SK-N-SH (cell line): Measurements from ENCODE around the gene SLC6A11. TPM values are rescaled to one million over a fixed set of nuclear protein-coding genes. Genes with fewer than 3 reads are reported as not detected.

ENCODE experiments used
- CTCF ChIA-PET: fragments of 300-600, 350-600 bp; formaldehyde crosslinking; extraction: SDS; loops from one replicate; lab custom pipeline; 2021; lab: Yijun Ruan, JAX
- POLR2A ChIA-PET: fragments of 350-600 bp; sonication (Branson Sonifier 250); formaldehyde crosslinking; extraction: SDS; loops from one replicate; lab custom pipeline; 2020; ENCODE audit warnings: antibody characterized with exemption, inconsistent platforms; lab: Yijun Ruan, JAX
- DNase-seq: peaks from one replicate; pipeline ENCODE4 v3.0.0; 2012
- H2AFZ ChIP-seq: fragments of 200-600 bp; sonication (generic); 2 replicates; pipeline ENCODE4 v1.8.1; 2016; ENCODE audit warnings: antibody characterized with exemption, mild to moderate bottlenecking, low read depth
- H3F3A ChIP-seq: fragments of 200-600 bp; sonication (generic); replicated peaks from 2 replicates; pipeline ENCODE3; 2016; ENCODE audit warnings: antibody characterized with exemption, mild to moderate bottlenecking; ENCODE audit not compliant: insufficient read depth
- H3K27ac ChIP-seq, 2 experiments: fragments of 200-500 bp in 1 of 2; fragments of 200-600 bp in 1 of 2; sonication (Bioruptor generic) in 1 of 2; sonication (generic), shearing (Covaris generic) in 1 of 2; 2 replicates each; pipeline versions ENCODE4 v1.5.1 to v1.6.1; 2014 to 2016; ENCODE audit warnings: low read depth in 2 of 2, inconsistent platforms in 1 of 2, low read length in 1 of 2, mild to moderate bottlenecking in 1 of 2, mixed read lengths in 1 of 2
- H3K27me3 ChIP-seq: fragments of 200-600 bp; sonication (generic), shearing (Covaris generic); 2 replicates; pipeline ENCODE4 v1.6.1; 2016; ENCODE audit warnings: mixed run types; ENCODE audit not compliant: insufficient read depth
- H3K36me3 ChIP-seq, 2 experiments: fragments of 200-500 bp in 1 of 2; fragments of 200-600 bp in 1 of 2; sonication (Bioruptor generic) in 1 of 2; sonication (generic) in 1 of 2; replicated peaks in 1 of 2; 2 replicates each; pipeline versions ENCODE3 to v1.5.1; 2014 to 2016; ENCODE audit warnings: low read length in 1 of 2, mild to moderate bottlenecking in 1 of 2; ENCODE audit not compliant: insufficient read depth in 2 of 2, control insufficient read depth in 1 of 2
- H3K4me1 ChIP-seq, 2 experiments: fragments of 200-500 bp in 1 of 2; fragments of 200-600 bp in 1 of 2; sonication (Bioruptor generic) in 1 of 2; sonication (generic), shearing (Covaris generic) in 1 of 2; 2 replicates each; pipeline versions ENCODE4 v1.5.1 to v1.6.1; 2014 to 2016; ENCODE audit warnings: low read depth in 1 of 2, low read length in 1 of 2, mixed run types in 1 of 2; ENCODE audit not compliant: insufficient read depth in 2 of 2, control insufficient read depth in 1 of 2
- H3K4me2 ChIP-seq: fragments of 200-600 bp; sonication (generic), shearing (Covaris generic); 2 replicates; pipeline ENCODE4 v1.6.1; 2017; ENCODE audit warnings: mixed run types
- H3K4me3 ChIP-seq, 2 experiments: fragments of 200-500 bp in 1 of 2; fragments of 200-600 bp in 1 of 2; sonication (Bioruptor generic) in 1 of 2; sonication (generic), shearing (Covaris generic) in 1 of 2; 2 replicates each; pipeline versions ENCODE4 v1.5.1 to v1.8.1; 2014 to 2016; ENCODE audit warnings: low read depth in 2 of 2, inconsistent platforms in 1 of 2, low read length in 1 of 2, mild to moderate bottlenecking in 1 of 2, mixed read lengths in 1 of 2, moderate library complexity in 1 of 2
- H3K79me2 ChIP-seq: fragments of 200-600 bp; sonication (generic); 2 replicates; pipeline ENCODE4 v1.8.1; 2017; ENCODE audit warnings: mild to moderate bottlenecking; ENCODE audit not compliant: insufficient read depth
- H3K9ac ChIP-seq: fragments of 200-600 bp; sonication (generic); 2 replicates; pipeline ENCODE4 v1.6.1; 2017; ENCODE audit warnings: mixed run types
- H3K9me2 ChIP-seq: fragments of 200-600 bp; sonication (generic); 2 replicates; pipeline ENCODE4 v1.6.1; 2017; ENCODE audit warnings: mixed run types
- H3K9me3 ChIP-seq: fragments of 200-600 bp; sonication (generic); 2 replicates; pipeline ENCODE4 v1.6.1; 2017; ENCODE audit warnings: mixed run types, mild to moderate bottlenecking, moderate library complexity
- H4K20me1 ChIP-seq: fragments of 200-600 bp; sonication (generic); 2 replicates; pipeline ENCODE4 v1.6.1; 2017; ENCODE audit warnings: mild to moderate bottlenecking, mixed run types; ENCODE audit not compliant: insufficient read depth
- CTCF ChIP-seq: fragments of 200-600 bp; sonication (generic); IDR thresholded peaks from 2 replicates; pipeline ENCODE4 v1.6.1; 2017; ENCODE audit warnings: antibody characterized with exemption, mild to moderate bottlenecking, moderate library complexity
- FOXJ3 ChIP-seq: sonication (generic); formaldehyde crosslinking; IDR thresholded peaks from 2 replicates; pipeline ENCODE4 v1.5.1; 2020; ENCODE audit warnings: mild to moderate bottlenecking, missing genetic modification reagents
- POLR2AphosphoS5 ChIP-seq: IDR thresholded peaks from 2 replicates; pipeline ENCODE4 v1.6.1; 2012; ENCODE audit warnings: low read depth, low read length
- REST ChIP-seq: IDR thresholded peaks from 2 replicates; pipeline ENCODE4 v1.6.1; 2012; ENCODE audit warnings: mild to moderate bottlenecking, low read depth, low read length, moderate library complexity
- RFX5 ChIP-seq: IDR thresholded peaks from 2 replicates; pipeline ENCODE4 v1.6.1; 2012; ENCODE audit warnings: mild to moderate bottlenecking, improper control_type of control experiment, low read length
- RXRA ChIP-seq: IDR thresholded peaks from 2 replicates; pipeline ENCODE4 v1.4.0; 2012; ENCODE audit warnings: low read depth, mild to moderate bottlenecking, borderline replicate concordance
- SMC3 ChIP-seq: IDR thresholded peaks from 2 replicates; pipeline ENCODE4 v1.6.1; 2012; ENCODE audit warnings: low read depth, low read length, improper control_type of control experiment
- TAF1 ChIP-seq: IDR thresholded peaks from 2 replicates; pipeline ENCODE4 v1.6.1; 2012; ENCODE audit warnings: low read depth, mild to moderate bottlenecking, low read length, moderate library complexity, borderline replicate concordance
- USF2 ChIP-seq: fragments of 150-350 bp; IDR thresholded peaks from 2 replicates; pipeline ENCODE4 v1.6.1; 2017; ENCODE audit warnings: antibody characterized with exemption, low read length, low read depth, borderline replicate concordance
- WGBS: methylation state at CpG from one replicate; pipeline ENCODE4 v1.1.6; 2017; ENCODE audit warnings: low lambda C conversion rate; 5-methylcytosine and 5-hydroxymethylcytosine counted together
- polyA plus RNA-seq, 3 experiments: library from polyadenylated mRNA; depleted of rRNA; stranded (reverse); fragments of >200 nt; gene quantifications; 2 replicates each; pipeline ENCODE4 v1.2.3, GENCODE V29; 2012

The SLC6A11 gene
- polyA plus RNA-seq, 1 of the 3 experiments (the other 2 are of a cell fraction), result 0.03 TPM

GRCh38 chr3:10917176-10917575 lies 101.1 kb downstream of the SLC6A11 start:
- no peak overlapping the region for H3K9ac ChIP-seq
- TF ChIP-seq SMC3 (no peak), USF2 (no peak)
- H3K27me3 ChIP-seq, result no peaks in the 10 kb centered on the region
- CTCF ChIA-PET, result interaction anchor here (0.7 to 1.7 kb wide), 5 partner anchors 28 to 734 kb away, joined by 3 to 6 read pairs (median 3); no protein-coding TSS in a partner anchor
- no peak overlapping the region for H3K4me2 ChIP-seq
- 64% methylated on average over 3 of the region's 3 CpGs for WGBS
- DNase-seq, result no peak
- H3K27ac ChIP-seq, result no peak overlapping the region
- no peaks in the 10 kb centered on the region for H3K79me2 ChIP-seq
- no peaks in the 10 kb centered on the region for H3K9me2 ChIP-seq
- no peak overlapping the region for H3K4me3 ChIP-seq
- no peaks in the 10 kb centered on the region for H3F3A ChIP-seq
- POLR2A ChIA-PET, result no interaction called here
- H3K36me3 ChIP-seq, result no peaks in the 10 kb centered on the region
- H3K4me1 ChIP-seq, result no peaks in the 10 kb centered on the region
- H3K9me3 ChIP-seq, result no peaks in the 10 kb centered on the region
- H4K20me1 ChIP-seq, result no peaks in the 10 kb centered on the region
- H2AFZ ChIP-seq, result no peak overlapping the region

DNA sequence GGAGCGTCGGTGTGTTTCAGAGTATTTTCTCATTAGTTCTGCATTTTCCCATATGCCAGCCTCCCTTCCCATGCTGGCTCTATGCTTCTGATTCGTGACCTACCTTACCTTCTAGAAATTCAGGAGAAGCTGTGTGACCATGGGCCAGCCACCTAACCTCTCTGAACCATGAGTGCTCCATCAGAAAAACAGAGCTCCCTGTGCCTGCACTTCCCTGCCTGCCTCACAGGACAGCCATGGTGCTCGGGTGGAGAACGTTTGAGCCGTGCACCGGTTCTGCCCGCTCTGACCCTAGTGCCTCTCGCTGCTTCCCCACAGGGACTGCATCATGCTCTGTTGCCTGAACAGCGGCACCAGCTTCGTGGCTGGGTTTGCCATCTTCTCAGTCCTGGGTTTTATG lies 102.0 kb downstream of the SLC6A11 start:
- H3F3A ChIP-seq, result no peaks in the 10 kb centered on the region
- no peaks in the 10 kb centered on the region for H4K20me1 ChIP-seq
- 41% methylated on average over 6 of the region's 11 CpGs for WGBS
- H3K4me3 ChIP-seq, result no peak overlapping the region
- no peaks in the 10 kb centered on the region for H3K36me3 ChIP-seq
- no peak overlapping the region for H3K27ac ChIP-seq
- H3K27me3 ChIP-seq, result no peaks in the 10 kb centered on the region
- no peak for TF ChIP-seq CTCF
- no peak for TF ChIP-seq TAF1
- TF ChIP-seq FOXJ3 (CRISPR knock-in tag), result no peak
- no peak for TF ChIP-seq USF2
- TF ChIP-seq REST, result no peak
- TF ChIP-seq RXRA, result no peak
- TF ChIP-seq POLR2AphosphoS5, result no peak
- TF ChIP-seq RFX5, result no peak
- H3K79me2 ChIP-seq, result no peaks in the 10 kb centered on the region
- no peaks in the 10 kb centered on the region for H3K4me1 ChIP-seq
- H3K4me2 ChIP-seq, result no peak overlapping the region
- no peaks in the 10 kb centered on the region for H3K9me3 ChIP-seq
- no peaks in the 10 kb centered on the region for H3K9me2 ChIP-seq
- ChIA-PET CTCF (interaction anchor here (0.7 to 1.7 kb wide), 5 partner anchors 27 to 733 kb away, joined by 3 to 6 read pairs (median 3); no protein-coding TSS in a partner anchor), POLR2A (no interaction called here)
- no peak for DNase-seq
- H3K9ac ChIP-seq, result no peak overlapping the region
- no peak overlapping the region for H2AFZ ChIP-seq
